Gastrocnemius medialis (tissue), 4 donors: ENCODE data around the gene FCGBP. TPM values are rescaled to one million over a fixed set of nuclear protein-coding genes. Genes with fewer than 3 reads are reported as not detected.
"Not testable (repeated sequence)": the region's sequence is repeated elsewhere in the genome, so short reads cannot be mapped to it uniquely, and the experiment has no call there.

Source experiments
- ATAC-seq, 2 donors: fragments of 150-250 bp; one replicate each; pipeline ENCODE4 v1.9.1; 2016
- DNase-seq, 2 donors: peaks; one replicate each; pipeline ENCODE4 v3.0.0-alpha.2; 2019
- H3K27ac ChIP-seq, 4 donors: fragments of 200-600 bp; sonication (generic); 1 replicate in 1 of 4; 2 replicates in 3 of 4; pipeline ENCODE4 v1.5.1; 2016 to 2018; ENCODE audit warnings: mild to moderate bottlenecking in 2 of 4, moderate library complexity in 1 of 4
- H3K27me3 ChIP-seq, 3 donors: fragments of 200-600 bp; sonication (generic) in 2 of 3; 1 replicate in 1 of 3; 2 replicates in 2 of 3; pipeline versions ENCODE4 v1.5.1 to v1.6.0; 2016 to 2019; ENCODE audit warnings: mild to moderate bottlenecking in 1 of 3, moderate library complexity in 1 of 3
- H3K36me3 ChIP-seq, 2 donors: fragments of 200-600 bp; sonication (generic) in 1 of 2; one replicate each; pipeline ENCODE4 v1.5.1; 2017 to 2018
- H3K4me1 ChIP-seq, 2 donors: fragments of 200-600 bp; sonication (generic) in 1 of 2; one replicate each; pipeline ENCODE4 v1.5.1; 2016 to 2017; ENCODE audit warnings: mild to moderate bottlenecking in 2 of 2
- H3K4me3 ChIP-seq, 4 donors: fragments of 200-600 bp; sonication (generic) in 3 of 4; 1 replicate in 1 of 4; 2 replicates in 3 of 4; pipeline ENCODE4 v1.5.1; 2016 to 2019; ENCODE audit warnings: mild to moderate bottlenecking in 2 of 4
- H3K9me3 ChIP-seq, 3 donors: fragments of 200-600 bp; sonication (generic) in 2 of 3; 1 replicate in 1 of 3; 2 replicates in 2 of 3; pipeline ENCODE4 v1.5.1; 2016 to 2019
- CTCF ChIP-seq, 5 experiments: fragments of 450-650 bp in 3 of 5; fragments of 200-600 bp in 2 of 5; sonication (generic) in 2 of 5; IDR thresholded peaks in 4 of 5; conservative IDR thresholded peaks in 1 of 5; 1 replicate in 4 of 5; 2 replicates in 1 of 5; pipeline ENCODE4 v1.5.1; 2016 to 2019; ENCODE audit warnings: antibody characterized with exemption in 5 of 5, mild to moderate bottlenecking in 3 of 5, moderate library complexity in 3 of 5
- POLR2A ChIP-seq, 2 donors: fragments of 450-650 bp; IDR thresholded peaks; one replicate each; pipeline ENCODE4 v1.6.1; 2017; ENCODE audit warnings: antibody characterized with exemption in 2 of 2, mild to moderate bottlenecking in 2 of 2, moderate library complexity in 2 of 2
- in situ Hi-C, 4 donors: fragments of 200-750 bp; cut with MboI; loops; one replicate each; pipeline versions ENCODE4 v1.15.0 to v1.8.0; 2017; ENCODE audit warnings: low sequenced_read_pairs in 4 of 4
- intact Hi-C: fragments of 100-400 bp; cut with DNase I; formaldehyde crosslinking; loops from one replicate; pipeline ENCODE4 v1.15.1; 2023; ENCODE audit warnings: low total_unique reads
- total RNA-seq, 4 donors: library from RNA; depleted of rRNA; stranded (reverse); fragments of >200 nt; gene quantifications; one replicate each; pipeline versions ENCODE4 v1.1.0 to v1.2.3, GENCODE V29; 2016

Gene FCGBP
- total RNA-seq, 4 donors from 2014 or later, result 2.2 to 11.2 (median 7.2) TPM

GRCh38 chr19:39963898-39964297 lies 29.5 kb upstream of the FCGBP start:
- no peaks in the 10 kb centered on the region for H3K9me3 ChIP-seq
- no peak overlapping the region for H3K27ac ChIP-seq
- H3K36me3 ChIP-seq, result no peaks in the 10 kb centered on the region
- no peaks in the 10 kb centered on the region for H3K27me3 ChIP-seq
- H3K4me1 ChIP-seq, result no peaks in the 10 kb centered on the region
- intact Hi-C loops (no loop called here), in situ Hi-C loops (loop anchor here in 2 of 4 donors (10.0 to 25.0 kb wide), 2 partner anchors 177 to 179 kb away; partner anchors contain the start of gene LEUTX (in 1 of the 2))
- DNase-seq (no peak), ATAC-seq (no peak)
- H3K4me3 ChIP-seq, result no peak overlapping the region
- TF ChIP-seq POLR2A (IDR thresholded peaks at IDR 0.05), result no peak
- no peak for TF ChIP-seq CTCF (IDR thresholded peaks at IDR 0.05 in 4 of 5, conservative IDR thresholded peaks at IDR 0.05 in 1 of 5)

- H3K4me3 ChIP-seq, H3K27ac ChIP-seq, H3K9me3 ChIP-seq, H3K36me3 ChIP-seq, DNase-seq, ATAC-seq, intact Hi-C loops, H3K27me3 ChIP-seq, H3K4me1 ChIP-seq: not testable (repeated sequence)
- in situ Hi-C loops, result loop anchor here in 1 of 4 donors (25.0 kb wide), 1 partner anchor 172 kb away; the partner anchor contains the start of gene LEUTX
Measured at GRCh38 chr19:39959407-39959806, 25.0 kb upstream of the FCGBP start.

- H3K27ac ChIP-seq, H3K27me3 ChIP-seq, DNase-seq, H3K4me1 ChIP-seq, ATAC-seq, H3K36me3 ChIP-seq, H3K4me3 ChIP-seq, H3K9me3 ChIP-seq, intact Hi-C loops: not testable (repeated sequence)
- in situ Hi-C loops, result loop anchor here in 1 of 4 donors (25.0 kb wide), 1 partner anchor 172 kb away; the partner anchor contains the start of gene LEUTX
Measured at GRCh38 chr19:39958942-39959341, 24.5 kb upstream of the FCGBP start.

- H3K36me3 ChIP-seq, ATAC-seq, H3K9me3 ChIP-seq, H3K4me3 ChIP-seq, intact Hi-C loops, DNase-seq, H3K4me1 ChIP-seq, H3K27me3 ChIP-seq, H3K27ac ChIP-seq: not testable (repeated sequence)
- in situ Hi-C loops, result loop anchor here in 1 of 4 donors (25.0 kb wide), 1 partner anchor 171 kb away; the partner anchor contains the start of gene LEUTX
Measured at GRCh38 chr19:39957886-39958285, 23.5 kb upstream of the FCGBP start.

- no peaks in the 10 kb centered on the region for H3K4me1 ChIP-seq
- no peak overlapping the region for H3K27ac ChIP-seq
- in situ Hi-C loops (loop anchor here in 1 of 4 donors (25.0 kb wide), 1 partner anchor 167 kb away; the partner anchor contains the start of gene LEUTX), intact Hi-C loops (no loop called here)
- H3K4me3 ChIP-seq, result no peak overlapping the region
- DNase-seq (no peak), ATAC-seq (no peak)
- no peaks in the 10 kb centered on the region for H3K36me3 ChIP-seq
- no peaks in the 10 kb centered on the region for H3K9me3 ChIP-seq
- no peaks in the 10 kb centered on the region for H3K27me3 ChIP-seq
- TF ChIP-seq POLR2A (IDR thresholded peaks at IDR 0.05) (no peak), CTCF (IDR thresholded peaks at IDR 0.05 in 4 of 5, conservative IDR thresholded peaks at IDR 0.05 in 1 of 5) (no peak)
Measured at GRCh38 chr19:39953915-39954314, 19.5 kb upstream of the FCGBP start.

GRCh38 chr19:39951686-39952085 lies 17.3 kb upstream of the FCGBP start:
- intact Hi-C loops, result no loop called here
- DNase-seq (no peak), ATAC-seq (no peak)
- no peaks in the 10 kb centered on the region for H3K36me3 ChIP-seq
- no peaks in the 10 kb centered on the region for H3K4me1 ChIP-seq
- peaks cover 0 to 2% (median 0%) of the 10 kb centered on the region in 3 donors for H3K27me3 ChIP-seq
- H3K9me3 ChIP-seq, result no peaks in the 10 kb centered on the region
- no peak overlapping the region for H3K27ac ChIP-seq
- no peak overlapping the region for H3K4me3 ChIP-seq
- in situ Hi-C loops, result loop anchor here in 1 of 4 donors (25.0 kb wide), 1 partner anchor 164 kb away; the partner anchor contains the start of gene LEUTX
- no peak for TF ChIP-seq POLR2A (IDR thresholded peaks at IDR 0.05)
- no peak for TF ChIP-seq CTCF (IDR thresholded peaks at IDR 0.05 in 4 of 5, conservative IDR thresholded peaks at IDR 0.05 in 1 of 5)
